Tibial nerve (tissue), 4 donors: ENCODE results near the gene SCAMP4.

ENCODE experiments used
- EP300 ChIP-seq, 2 donors: sonication (generic); formaldehyde crosslinking; IDR thresholded peaks; one replicate each; pipeline ENCODE4 v1.6.1; 2017; ENCODE audit warnings: antibody characterized with exemption in 2 of 2, mild to moderate bottlenecking in 1 of 2
- POLR2A ChIP-seq, 2 donors: fragments of 450-650 bp; IDR thresholded peaks; one replicate each; pipeline ENCODE4 v1.6.1; 2017; ENCODE audit warnings: antibody characterized with exemption in 2 of 2, mild to moderate bottlenecking in 2 of 2, moderate library complexity in 2 of 2
- TF ChIP-seq, protein P1 (sequence below), 5 experiments: fragments of 200-600 bp in 3 of 5; fragments of 450-650 bp in 2 of 5; sonication (generic) in 3 of 5; IDR thresholded peaks; one replicate each; pipeline ENCODE4 v1.5.1; 2016 to 2019; ENCODE audit warnings: antibody characterized with exemption in 5 of 5, mild to moderate bottlenecking in 3 of 5, moderate library complexity in 2 of 5

DNA sequence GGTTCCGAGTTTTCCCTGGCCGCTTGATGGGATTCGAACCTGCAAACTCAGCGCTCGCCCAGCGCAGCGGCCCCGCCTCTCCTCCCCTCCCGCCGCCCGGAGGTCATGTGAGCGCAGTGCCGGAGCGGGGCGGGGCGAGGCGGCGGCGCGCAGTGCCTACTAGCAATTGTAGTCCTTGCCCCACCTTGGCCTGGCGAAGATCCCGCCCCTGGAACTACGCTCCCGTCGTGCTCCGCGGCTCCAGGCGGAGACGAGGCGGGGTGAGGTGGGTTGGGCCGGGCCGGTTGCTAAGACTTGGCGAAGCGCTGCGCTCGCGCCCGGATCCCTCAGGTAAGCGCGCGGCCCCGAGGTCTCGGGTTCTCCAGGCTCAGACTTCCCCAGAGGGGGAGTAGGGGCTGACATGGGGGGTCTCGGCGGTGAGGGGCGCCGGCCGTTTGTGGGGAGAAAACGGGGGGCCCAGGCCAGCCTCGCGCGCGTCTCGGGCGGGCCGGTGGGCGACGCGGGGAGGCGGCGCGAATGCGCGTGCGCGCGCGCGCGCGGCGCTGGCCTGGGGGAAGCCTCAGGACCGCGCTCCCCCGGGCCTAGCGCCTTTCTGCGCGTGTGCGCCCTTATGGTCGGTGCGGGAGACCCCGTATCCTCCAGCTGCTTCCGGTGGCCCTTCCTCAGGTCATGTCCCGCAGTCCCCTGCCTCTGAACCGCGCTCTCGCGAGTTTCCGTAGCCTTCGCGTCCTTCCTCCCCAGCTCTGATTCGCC lies at the start of gene SCAMP4, which contains the start of gene ADAT3:
- TF ChIP-seq, protein P1, sequence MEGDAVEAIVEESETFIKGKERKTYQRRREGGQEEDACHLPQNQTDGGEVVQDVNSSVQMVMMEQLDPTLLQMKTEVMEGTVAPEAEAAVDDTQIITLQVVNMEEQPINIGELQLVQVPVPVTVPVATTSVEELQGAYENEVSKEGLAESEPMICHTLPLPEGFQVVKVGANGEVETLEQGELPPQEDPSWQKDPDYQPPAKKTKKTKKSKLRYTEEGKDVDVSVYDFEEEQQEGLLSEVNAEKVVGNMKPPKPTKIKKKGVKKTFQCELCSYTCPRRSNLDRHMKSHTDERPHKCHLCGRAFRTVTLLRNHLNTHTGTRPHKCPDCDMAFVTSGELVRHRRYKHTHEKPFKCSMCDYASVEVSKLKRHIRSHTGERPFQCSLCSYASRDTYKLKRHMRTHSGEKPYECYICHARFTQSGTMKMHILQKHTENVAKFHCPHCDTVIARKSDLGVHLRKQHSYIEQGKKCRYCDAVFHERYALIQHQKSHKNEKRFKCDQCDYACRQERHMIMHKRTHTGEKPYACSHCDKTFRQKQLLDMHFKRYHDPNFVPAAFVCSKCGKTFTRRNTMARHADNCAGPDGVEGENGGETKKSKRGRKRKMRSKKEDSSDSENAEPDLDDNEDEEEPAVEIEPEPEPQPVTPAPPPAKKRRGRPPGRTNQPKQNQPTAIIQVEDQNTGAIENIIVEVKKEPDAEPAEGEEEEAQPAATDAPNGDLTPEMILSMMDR (IDR thresholded peaks at IDR 0.05), result peak in 2 of 5 experiments; percentile 35 to 51
- TF ChIP-seq POLR2A (IDR thresholded peaks at IDR 0.05), result peak; percentile 78 to 82
- TF ChIP-seq EP300 (IDR thresholded peaks at IDR 0.05), result peak; percentile 86 to 92
